ENCODE measurements around the gene CUTA. TPM values are rescaled to one million over a fixed set of nuclear protein-coding genes. Genes with fewer than 3 reads are reported as not detected.

CUTA gene, protein sequence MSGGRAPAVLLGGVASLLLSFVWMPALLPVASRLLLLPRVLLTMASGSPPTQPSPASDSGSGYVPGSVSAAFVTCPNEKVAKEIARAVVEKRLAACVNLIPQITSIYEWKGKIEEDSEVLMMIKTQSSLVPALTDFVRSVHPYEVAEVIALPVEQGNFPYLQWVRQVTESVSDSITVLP
- polyA plus RNA-seq (2013, experiment 1 of 2): 227 TPM
- polyA plus RNA-seq (2013, experiment 2 of 2): 219 TPM

- Histone ChIP-seq H3K4me1 (ENCODE audit: control insufficient read depth, low read depth, low read length) (peaks cover 7% of the 10 kb centered on the region), H3K4me2 (ENCODE audit: low read length) (peak within 1 kb of the TSS; percentile 80), H3K18ac (ENCODE audit: low read length) (peak within 1 kb of the TSS; percentile 34), H3K9ac (ENCODE audit: low read length) (peak within 1 kb of the TSS; percentile 81), H3K4ac (ENCODE audit: low read depth, low read length) (peak within 1 kb of the TSS; percentile 66), H3K36me3 (ENCODE audit: control insufficient read depth, insufficient read depth, low read length) (peaks cover 3% of the 10 kb centered on the region), H4K5ac (ENCODE audit: low read length) (peak within 1 kb of the TSS; percentile 68), H4K8ac (ENCODE audit: low read depth, low read length) (no peak within 1 kb of the TSS), H2BK120ac (ENCODE audit: low read depth, low read length) (peak within 1 kb of the TSS; percentile 30), H3K79me2 (ENCODE audit: control insufficient read depth, insufficient read depth, low read length) (peaks cover 27% of the 10 kb centered on the region), H3K23ac (ENCODE audit: low read length) (no peak within 1 kb of the TSS), H2AK5ac (ENCODE audit: low read length) (peak within 1 kb of the TSS; percentile 73), H3K27me3 (ENCODE audit: insufficient read depth, low read length, poor library complexity) (no peaks in the 10 kb centered on the region), H2BK5ac (ENCODE audit: low read length) (peak within 1 kb of the TSS; percentile 90), H3K79me1 (ENCODE audit: low read length) (peaks cover 21% of the 10 kb centered on the region), H3K56ac (ENCODE audit: low read length) (peak within 1 kb of the TSS; percentile 90), H3K27ac (ENCODE audit: low read depth, low read length) (peak within 1 kb of the TSS; percentile 76), H3K4me3 (ENCODE audit: low read length) (peak within 1 kb of the TSS; percentile 67), H2BK15ac (replicated peaks; ENCODE audit: low read depth) (no peak within 1 kb of the TSS)
- DNase-seq: peak; percentile 100
- no CpG with 5 or more reads among the region's 51 CpGs for WGBS (ENCODE audit: extremely low coverage, insufficient coverage, low lambda C conversion rate)
These were observed at the start of gene CUTA for GRCh38 chr6:33417903-33418689. Gene CUTA (minus strand): TSS chr6:33418107. CDS start chr6:33418000, 107 bp downstream.

- Histone ChIP-seq H2BK5ac (ENCODE audit: low read length) (no peak overlapping the region), H3K27ac (ENCODE audit: low read depth, low read length) (no peak overlapping the region), H2BK15ac (replicated peaks; ENCODE audit: low read depth) (no peak overlapping the region), H2AK5ac (ENCODE audit: low read length) (no peak overlapping the region), H3K4ac (ENCODE audit: low read depth, low read length) (no peak overlapping the region), H3K4me3 (ENCODE audit: low read length) (no peak overlapping the region), H3K79me2 (ENCODE audit: control insufficient read depth, insufficient read depth, low read length) (no peaks in the 10 kb centered on the region), H4K8ac (ENCODE audit: low read depth, low read length) (no peak overlapping the region), H2BK120ac (ENCODE audit: low read depth, low read length) (no peak overlapping the region), H3K4me1 (ENCODE audit: control insufficient read depth, low read depth, low read length) (no peaks in the 10 kb centered on the region), H3K9ac (ENCODE audit: low read length) (no peak overlapping the region), H3K27me3 (ENCODE audit: insufficient read depth, low read length, poor library complexity) (no peaks in the 10 kb centered on the region), H3K56ac (ENCODE audit: low read length) (no peak overlapping the region), H3K23ac (ENCODE audit: low read length) (no peak overlapping the region), H3K4me2 (ENCODE audit: low read length) (no peak overlapping the region), H4K5ac (ENCODE audit: low read length) (no peak overlapping the region), H3K79me1 (ENCODE audit: low read length) (no peaks in the 10 kb centered on the region), H3K36me3 (ENCODE audit: control insufficient read depth, insufficient read depth, low read length) (no peaks in the 10 kb centered on the region), H3K18ac (ENCODE audit: low read length) (no peak overlapping the region)
- no CpG with 5 or more reads among the region's 7 CpGs for WGBS (ENCODE audit: extremely low coverage, insufficient coverage, low lambda C conversion rate)
- DNase-seq: no peak
These were observed 49.2 kb upstream of the CUTA start for GRCh38 chr6:33467091-33467490.

DNA sequence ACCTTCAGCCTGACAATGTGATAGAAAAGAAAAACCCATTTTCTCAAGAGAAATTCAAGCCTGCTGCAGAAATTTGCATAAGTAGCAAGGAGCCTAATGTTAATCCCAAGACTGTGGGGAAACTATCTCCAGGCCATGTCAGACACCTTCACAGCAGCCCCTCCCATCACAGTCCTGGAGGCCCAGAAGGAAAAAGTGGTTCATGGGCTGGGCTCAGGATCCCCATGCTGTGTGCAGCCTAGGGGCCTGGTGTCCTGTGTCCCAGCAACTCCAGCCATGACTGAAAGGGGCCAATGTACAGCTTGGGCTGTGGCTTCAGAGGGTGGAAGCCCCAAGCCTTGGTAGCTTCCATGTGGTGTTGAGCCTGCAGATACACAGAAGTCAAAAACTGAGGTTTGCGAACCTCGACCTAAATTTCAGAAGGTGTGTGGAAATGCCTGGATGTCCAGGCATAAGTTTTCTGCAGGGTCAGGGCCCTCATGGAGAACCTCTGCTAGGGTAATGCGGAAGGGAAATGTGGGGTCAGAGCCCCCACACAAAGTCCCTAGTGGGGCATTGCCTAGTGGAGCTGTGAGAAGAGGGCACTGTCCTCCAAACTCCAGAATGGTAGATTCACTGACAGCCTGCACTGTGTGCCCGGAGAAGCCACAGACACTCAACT lies 48.3 kb upstream of the CUTA start:
- no peak overlapping the region for H3K56ac ChIP-seq (ENCODE audit: low read length)
- H2BK120ac ChIP-seq (ENCODE audit: low read depth, low read length): no peak overlapping the region
- no peak overlapping the region for H3K27ac ChIP-seq (ENCODE audit: low read depth, low read length)
- H3K18ac ChIP-seq (ENCODE audit: low read length): no peak overlapping the region
- H3K27me3 ChIP-seq (ENCODE audit: insufficient read depth, low read length, poor library complexity): no peaks in the 10 kb centered on the region
- H4K8ac ChIP-seq (ENCODE audit: low read depth, low read length): no peak overlapping the region
- DNase-seq: no peak
- no CpG with 5 or more reads among the region's 4 CpGs for WGBS (ENCODE audit: extremely low coverage, insufficient coverage, low lambda C conversion rate)
- H3K4me3 ChIP-seq (ENCODE audit: low read length): no peak overlapping the region
- H2BK15ac ChIP-seq (replicated peaks; ENCODE audit: low read depth): no peak overlapping the region
- no peaks in the 10 kb centered on the region for H3K79me1 ChIP-seq (ENCODE audit: low read length)
- no peak overlapping the region for H3K23ac ChIP-seq (ENCODE audit: low read length)
- H3K9ac ChIP-seq (ENCODE audit: low read length): no peak overlapping the region
- H3K4me2 ChIP-seq (ENCODE audit: low read length): no peak overlapping the region
- H3K4me1 ChIP-seq (ENCODE audit: control insufficient read depth, low read depth, low read length): no peaks in the 10 kb centered on the region
- H3K4ac ChIP-seq (ENCODE audit: low read depth, low read length): no peak overlapping the region
- H2BK5ac ChIP-seq (ENCODE audit: low read length): no peak overlapping the region
- H3K79me2 ChIP-seq (ENCODE audit: control insufficient read depth, insufficient read depth, low read length): no peaks in the 10 kb centered on the region
- no peaks in the 10 kb centered on the region for H3K36me3 ChIP-seq (ENCODE audit: control insufficient read depth, insufficient read depth, low read length)
- H2AK5ac ChIP-seq (ENCODE audit: low read length): no peak overlapping the region
- no peak overlapping the region for H4K5ac ChIP-seq (ENCODE audit: low read length)

- H3K4me2 ChIP-seq (ENCODE audit: low read length): no peak overlapping the region
- H3K27ac ChIP-seq (ENCODE audit: low read depth, low read length): no peak overlapping the region
- peaks cover 8% of the 10 kb centered on the region for H3K79me2 ChIP-seq (ENCODE audit: control insufficient read depth, insufficient read depth, low read length)
- no peak overlapping the region for H2BK120ac ChIP-seq (ENCODE audit: low read depth, low read length)
- H3K9ac ChIP-seq (ENCODE audit: low read length): no peak overlapping the region
- H3K18ac ChIP-seq (ENCODE audit: low read length): no peak overlapping the region
- H3K4me1 ChIP-seq (ENCODE audit: control insufficient read depth, low read depth, low read length): peaks cover 3% of the 10 kb centered on the region
- H4K5ac ChIP-seq (ENCODE audit: low read length): no peak overlapping the region
- H2BK5ac ChIP-seq (ENCODE audit: low read length): no peak overlapping the region
- H3K56ac ChIP-seq (ENCODE audit: low read length): no peak overlapping the region
- no peak overlapping the region for H3K4me3 ChIP-seq (ENCODE audit: low read length)
- H3K4ac ChIP-seq (ENCODE audit: low read depth, low read length): no peak overlapping the region
- no peak overlapping the region for H4K8ac ChIP-seq (ENCODE audit: low read depth, low read length)
- H3K23ac ChIP-seq (ENCODE audit: low read length): no peak overlapping the region
- peaks cover 17% of the 10 kb centered on the region for H3K79me1 ChIP-seq (ENCODE audit: low read length)
- no peak overlapping the region for H2BK15ac ChIP-seq (replicated peaks; ENCODE audit: low read depth)
- no peak overlapping the region for H2AK5ac ChIP-seq (ENCODE audit: low read length)
- no peaks in the 10 kb centered on the region for H3K27me3 ChIP-seq (ENCODE audit: insufficient read depth, low read length, poor library complexity)
- WGBS (ENCODE audit: extremely low coverage, insufficient coverage, low lambda C conversion rate): no CpG with 5 or more reads among the region's 2 CpGs
- DNase-seq: no peak
- peaks cover 4% of the 10 kb centered on the region for H3K36me3 ChIP-seq (ENCODE audit: control insufficient read depth, insufficient read depth, low read length)
These were observed 41.3 kb upstream of the CUTA start for GRCh38 chr6:33459226-33459625.

- H3K56ac ChIP-seq (ENCODE audit: low read length): no peak overlapping the region
- peaks cover 3% of the 10 kb centered on the region for H3K4me1 ChIP-seq (ENCODE audit: control insufficient read depth, low read depth, low read length)
- H3K27me3 ChIP-seq (ENCODE audit: insufficient read depth, low read length, poor library complexity): no peaks in the 10 kb centered on the region
- H4K5ac ChIP-seq (ENCODE audit: low read length): no peak overlapping the region
- H3K27ac ChIP-seq (ENCODE audit: low read depth, low read length): no peak overlapping the region
- no CpG with 5 or more reads among the region's 3 CpGs for WGBS (ENCODE audit: extremely low coverage, insufficient coverage, low lambda C conversion rate)
- H3K36me3 ChIP-seq (ENCODE audit: control insufficient read depth, insufficient read depth, low read length): peaks cover 4% of the 10 kb centered on the region
- H2BK15ac ChIP-seq (replicated peaks; ENCODE audit: low read depth): no peak overlapping the region
- no peak overlapping the region for H3K4me3 ChIP-seq (ENCODE audit: low read length)
- no peak overlapping the region for H4K8ac ChIP-seq (ENCODE audit: low read depth, low read length)
- no peak overlapping the region for H3K9ac ChIP-seq (ENCODE audit: low read length)
- no peak overlapping the region for H2BK5ac ChIP-seq (ENCODE audit: low read length)
- no peak overlapping the region for H2AK5ac ChIP-seq (ENCODE audit: low read length)
- no peak for DNase-seq
- H3K4me2 ChIP-seq (ENCODE audit: low read length): no peak overlapping the region
- H3K23ac ChIP-seq (ENCODE audit: low read length): no peak overlapping the region
- no peak overlapping the region for H2BK120ac ChIP-seq (ENCODE audit: low read depth, low read length)
- peaks cover 8% of the 10 kb centered on the region for H3K79me2 ChIP-seq (ENCODE audit: control insufficient read depth, insufficient read depth, low read length)
- H3K4ac ChIP-seq (ENCODE audit: low read depth, low read length): no peak overlapping the region
- H3K79me1 ChIP-seq (ENCODE audit: low read length): peaks cover 17% of the 10 kb centered on the region
- no peak overlapping the region for H3K18ac ChIP-seq (ENCODE audit: low read length)
These were observed 40.8 kb upstream of the CUTA start for GRCh38 chr6:33458676-33459075.

Measured in mesendoderm (in vitro differentiated cells).